Ascending aorta (tissue), 2 donors: ENCODE data around the gene TRIM17. TPM values are rescaled to one million over a fixed set of nuclear protein-coding genes. Genes with fewer than 3 reads are reported as not detected.

ENCODE experiments used
- DNase-seq, 2 donors: peaks; one replicate each; pipeline ENCODE4 v3.0.0-alpha.2; 2019; ENCODE audit warnings: low spot score in 2 of 2
- H3K27ac ChIP-seq, 2 donors: fragments of 200-600 bp; sonication (generic); one replicate each; pipeline ENCODE4 v1.5.1; 2016 to 2017; ENCODE audit warnings: mild to moderate bottlenecking in 1 of 2
- H3K27me3 ChIP-seq: fragments of 200-600 bp; sonication (generic); one replicate; pipeline ENCODE4 v1.5.1; 2017
- H3K36me3 ChIP-seq, 2 donors: fragments of 200-600 bp; sonication (generic); one replicate each; pipeline ENCODE4 v1.5.1; 2016
- H3K4me1 ChIP-seq, 2 donors: fragments of 200-600 bp; sonication (generic); one replicate each; pipeline ENCODE4 v1.5.1; 2016 to 2017; ENCODE audit warnings: mild to moderate bottlenecking in 1 of 2
- H3K4me3 ChIP-seq, 2 donors: fragments of 200-600 bp; sonication (generic); one replicate each; pipeline ENCODE4 v1.5.1; 2016 to 2017; ENCODE audit warnings: mild to moderate bottlenecking in 1 of 2
- H3K9me3 ChIP-seq, 2 donors: fragments of 200-600 bp; sonication (generic); one replicate each; pipeline ENCODE4 v1.5.1; 2016
- intact Hi-C: fragments of 100-400 bp; cut with DNase I; formaldehyde crosslinking; loops from one replicate; pipeline ENCODE4 v1.15.1; 2023
- total RNA-seq: library from RNA; depleted of rRNA; stranded (reverse); fragments of >200 nt; gene quantifications from one replicate; pipeline ENCODE4 v1.1.0, GENCODE V29; 2016
- TF ChIP-seq, protein P1 (sequence below), 3 experiments: fragments of 200-600 bp in 2 of 3; fragments of 450-650 bp in 1 of 3; sonication (generic) in 2 of 3; IDR thresholded peaks; one replicate each; pipeline ENCODE4 v1.5.1; 2016 to 2019; ENCODE audit warnings: antibody characterized with exemption in 3 of 3, mild to moderate bottlenecking in 1 of 3, moderate library complexity in 1 of 3

TRIM17 gene
- total RNA-seq, 1 donor from 2014 or later, result not detected

DNA sequence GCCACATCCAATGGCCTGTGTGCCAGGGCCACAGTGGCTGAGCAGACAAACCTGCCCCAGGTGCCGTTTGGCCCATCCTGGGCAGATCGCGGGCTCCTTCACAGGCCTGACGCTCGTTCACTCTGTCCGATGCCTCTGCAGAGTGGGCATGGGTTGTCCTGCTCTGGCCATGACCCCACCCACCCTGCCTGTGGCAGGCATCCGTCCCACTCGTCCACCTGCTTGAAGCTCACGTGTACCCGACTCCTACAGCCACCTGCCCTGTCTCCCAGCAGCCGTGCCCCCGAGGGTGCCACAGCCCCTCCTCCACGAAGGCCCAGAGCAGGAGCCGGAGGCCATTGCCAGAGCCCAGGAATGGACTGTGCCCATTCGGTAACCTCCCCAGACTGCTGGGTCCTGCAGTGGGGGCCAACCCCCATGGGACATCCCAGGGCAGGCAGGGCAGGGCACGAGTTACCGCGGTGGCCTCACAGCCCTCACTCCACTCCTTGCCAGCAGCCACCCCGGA is 51.9 kb downstream of the TRIM17 start:
- TF ChIP-seq, protein P1, sequence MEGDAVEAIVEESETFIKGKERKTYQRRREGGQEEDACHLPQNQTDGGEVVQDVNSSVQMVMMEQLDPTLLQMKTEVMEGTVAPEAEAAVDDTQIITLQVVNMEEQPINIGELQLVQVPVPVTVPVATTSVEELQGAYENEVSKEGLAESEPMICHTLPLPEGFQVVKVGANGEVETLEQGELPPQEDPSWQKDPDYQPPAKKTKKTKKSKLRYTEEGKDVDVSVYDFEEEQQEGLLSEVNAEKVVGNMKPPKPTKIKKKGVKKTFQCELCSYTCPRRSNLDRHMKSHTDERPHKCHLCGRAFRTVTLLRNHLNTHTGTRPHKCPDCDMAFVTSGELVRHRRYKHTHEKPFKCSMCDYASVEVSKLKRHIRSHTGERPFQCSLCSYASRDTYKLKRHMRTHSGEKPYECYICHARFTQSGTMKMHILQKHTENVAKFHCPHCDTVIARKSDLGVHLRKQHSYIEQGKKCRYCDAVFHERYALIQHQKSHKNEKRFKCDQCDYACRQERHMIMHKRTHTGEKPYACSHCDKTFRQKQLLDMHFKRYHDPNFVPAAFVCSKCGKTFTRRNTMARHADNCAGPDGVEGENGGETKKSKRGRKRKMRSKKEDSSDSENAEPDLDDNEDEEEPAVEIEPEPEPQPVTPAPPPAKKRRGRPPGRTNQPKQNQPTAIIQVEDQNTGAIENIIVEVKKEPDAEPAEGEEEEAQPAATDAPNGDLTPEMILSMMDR (IDR thresholded peaks at IDR 0.05), result no peak
- no peaks in the 10 kb centered on the region for H3K9me3 ChIP-seq
- intact Hi-C loops, result no loop called here
- H3K36me3 ChIP-seq, result no peaks in the 10 kb centered on the region
- no peak overlapping the region for H3K27ac ChIP-seq
- no peak overlapping the region for H3K4me3 ChIP-seq
- no peak for DNase-seq
- no peaks in the 10 kb centered on the region for H3K4me1 ChIP-seq
- H3K27me3 ChIP-seq, result no peaks in the 10 kb centered on the region

DNA sequence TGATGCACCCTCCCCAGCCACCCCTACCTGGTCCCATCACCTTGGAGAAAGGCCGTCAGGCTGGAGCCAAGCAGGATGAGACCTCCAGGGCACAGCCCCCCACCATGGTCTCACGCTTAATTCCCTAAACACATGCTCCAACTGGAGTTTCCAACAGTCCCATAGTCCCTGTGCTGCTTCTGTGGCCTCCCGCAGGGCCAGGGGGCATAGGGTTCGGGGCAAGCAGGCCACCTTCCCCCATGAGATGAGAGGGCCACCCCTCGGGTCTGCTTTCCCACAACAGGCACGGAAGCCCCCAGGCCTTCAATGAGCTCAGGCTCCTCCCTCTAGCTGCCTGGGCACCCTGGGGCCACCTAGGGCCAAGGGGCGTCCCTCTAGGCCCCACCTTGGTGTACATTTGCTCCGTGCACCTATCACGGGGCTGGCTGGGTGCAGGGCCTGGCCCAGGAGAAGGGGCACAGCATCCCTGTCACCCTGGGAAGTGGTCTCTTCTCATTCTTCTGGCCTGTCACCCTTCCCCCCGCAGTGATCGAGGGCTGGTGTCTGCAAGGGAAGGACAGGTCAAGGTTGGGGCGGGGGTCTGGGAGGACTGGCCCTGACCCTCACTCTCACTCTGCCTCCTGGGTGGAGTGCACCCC is 52.5 kb downstream of the TRIM17 start:
- H3K36me3 ChIP-seq, result no peaks in the 10 kb centered on the region
- no peak overlapping the region for H3K4me3 ChIP-seq
- TF ChIP-seq, protein P1 (IDR thresholded peaks at IDR 0.05), result no peak
- H3K4me1 ChIP-seq, result no peaks in the 10 kb centered on the region
- no peaks in the 10 kb centered on the region for H3K27me3 ChIP-seq
- H3K9me3 ChIP-seq, result no peaks in the 10 kb centered on the region
- intact Hi-C loops, result no loop called here
- no peak for DNase-seq
- no peak overlapping the region for H3K27ac ChIP-seq

DNA sequence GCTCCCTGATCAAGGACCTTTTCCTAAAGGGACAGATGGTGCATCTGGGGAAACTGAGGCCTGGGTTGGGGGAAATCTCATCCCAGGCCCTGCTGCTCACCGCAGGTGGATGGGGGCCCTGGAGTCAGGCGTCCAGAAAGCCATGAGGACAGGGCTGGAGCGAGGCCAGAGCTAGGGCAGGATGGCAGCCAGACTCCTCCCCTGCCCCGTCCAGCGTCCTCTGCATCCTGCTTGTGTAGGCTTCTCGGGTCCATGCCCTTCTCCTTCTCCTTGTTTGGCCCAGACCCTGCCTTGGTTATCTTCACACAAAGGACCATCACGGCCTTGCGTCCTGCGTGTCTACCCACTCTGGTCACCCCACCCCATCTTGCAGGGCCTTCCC is 53.0 kb downstream of the TRIM17 start:
- H3K9me3 ChIP-seq, result no peaks in the 10 kb centered on the region
- no peaks in the 10 kb centered on the region for H3K36me3 ChIP-seq
- TF ChIP-seq, protein P1 (IDR thresholded peaks at IDR 0.05), result no peak
- H3K27me3 ChIP-seq, result no peaks in the 10 kb centered on the region
- H3K4me3 ChIP-seq, result no peak overlapping the region
- intact Hi-C loops, result no loop called here
- no peaks in the 10 kb centered on the region for H3K4me1 ChIP-seq
- no peak for DNase-seq
- H3K27ac ChIP-seq, result no peak overlapping the region

DNA sequence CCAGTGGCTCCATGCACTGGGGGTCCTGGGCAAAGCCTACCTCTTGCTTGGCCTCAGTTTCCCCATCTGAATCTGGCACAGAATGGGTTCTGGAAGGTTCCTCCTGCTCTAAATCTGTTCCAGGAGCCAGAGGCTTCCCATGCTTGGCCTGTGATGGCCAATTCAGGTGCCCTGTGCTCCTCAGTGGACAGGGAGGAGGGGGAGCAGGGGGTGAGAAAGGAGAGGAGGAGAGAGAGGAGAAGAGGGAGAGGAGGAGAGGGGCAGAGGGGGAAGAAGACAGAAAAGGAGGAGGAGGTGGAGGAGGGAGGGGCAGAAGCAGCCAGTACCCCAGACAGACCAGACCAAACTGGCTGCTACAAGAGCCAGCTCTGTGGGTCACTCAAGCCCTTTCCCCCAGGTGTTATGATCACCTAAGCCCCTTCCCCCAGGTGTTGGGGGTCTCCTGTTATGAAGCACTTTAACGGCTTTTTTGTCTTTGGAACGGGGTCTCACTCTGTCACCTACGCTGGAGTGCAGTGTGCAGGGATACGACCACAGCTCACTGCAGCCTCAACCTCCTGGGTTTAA is 53.7 kb downstream of the TRIM17 start:
- TF ChIP-seq, protein P1 (IDR thresholded peaks at IDR 0.05), result no peak
- DNase-seq, result no peak
- Histone ChIP-seq H3K27ac (no peak overlapping the region), H3K36me3 (no peaks in the 10 kb centered on the region), H3K9me3 (no peaks in the 10 kb centered on the region), H3K4me1 (no peaks in the 10 kb centered on the region), H3K4me3 (no peak overlapping the region), H3K27me3 (no peaks in the 10 kb centered on the region)
- intact Hi-C loops, result no loop called here

DNA sequence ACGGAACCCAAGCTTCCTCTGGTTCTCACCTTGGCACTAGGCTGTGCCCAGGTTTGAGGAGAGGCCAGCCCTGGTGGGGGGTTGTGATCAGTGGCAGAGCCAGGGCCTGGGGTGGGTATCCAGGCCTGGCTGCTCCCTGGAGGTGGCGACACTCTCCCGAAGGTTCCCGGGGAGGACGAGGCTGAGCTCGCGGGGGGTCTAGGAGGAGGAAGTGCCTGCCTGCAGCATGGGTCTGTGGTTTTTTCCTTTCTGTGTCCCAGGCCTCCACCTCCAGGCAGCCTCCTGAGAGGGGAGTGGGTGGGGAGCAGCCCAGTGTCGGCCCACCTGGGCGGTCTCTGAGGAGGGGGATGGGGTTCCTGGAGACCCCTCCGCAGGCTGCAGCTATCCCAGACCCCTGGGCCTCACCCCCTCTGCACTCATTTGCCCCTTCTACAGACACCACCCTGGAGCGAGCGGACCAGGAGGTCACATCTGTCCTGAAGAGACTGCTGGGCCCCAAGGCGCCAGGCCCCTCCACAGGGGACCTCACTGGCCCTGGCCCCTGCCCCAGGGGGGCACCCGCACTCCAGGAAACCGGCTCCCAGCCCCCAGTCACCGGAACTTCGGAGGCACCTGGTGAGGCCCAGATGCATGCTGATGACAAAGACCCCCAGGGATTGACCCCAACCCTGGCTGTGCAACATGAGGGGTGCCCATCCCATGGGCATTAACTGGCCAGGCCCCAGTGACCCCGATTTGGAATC is 54.3 kb downstream of the TRIM17 start:
- DNase-seq, result no peak
- H3K4me3 ChIP-seq, result no peak overlapping the region
- TF ChIP-seq, protein P1 (IDR thresholded peaks at IDR 0.05), result no peak
- no peaks in the 10 kb centered on the region for H3K9me3 ChIP-seq
- H3K4me1 ChIP-seq, result no peaks in the 10 kb centered on the region
- no peak overlapping the region for H3K27ac ChIP-seq
- no peaks in the 10 kb centered on the region for H3K36me3 ChIP-seq
- H3K27me3 ChIP-seq, result no peaks in the 10 kb centered on the region
- intact Hi-C loops, result no loop called here
